Measurements from ENCODE around the gene RFT1. TPM values are rescaled to one million over a fixed set of nuclear protein-coding genes. Genes with fewer than 3 reads are reported as not detected.

The RFT1 gene
- total RNA-seq, 1 donor from 2014 or later: 17.2 TPM

- Mint-ChIP-seq H3K27ac (no peak overlapping the region), H3K4me1 (no peaks in the 10 kb centered on the region), H3K9me3 (no peaks in the 10 kb centered on the region), H3K36me3 (peaks cover 7% of the 10 kb centered on the region), H3K27me3 (ENCODE audit: insufficient read depth, low read depth) (peaks cover 3% of the 10 kb centered on the region), H3K4me3 (no peak overlapping the region)
- H3K27ac ChIP-seq: no peak overlapping the region
- no peaks in the 10 kb centered on the region for H3K79me2 ChIP-seq (ENCODE audit: low read depth)
- H2AFZ ChIP-seq (replicated peaks): no peak overlapping the region
- TF ChIP-seq CTCF (IDR thresholded peaks at IDR 0.05) (no peak), EZH2 (IDR thresholded peaks at IDR 0.05) (no peak), EZH2phosphoT487 (IDR thresholded peaks at IDR 0.05) (no peak)
- H3K36me3 ChIP-seq: no peaks in the 10 kb centered on the region
- no peaks in the 10 kb centered on the region for H3K27me3 ChIP-seq
- H3F3A ChIP-seq (ENCODE audit: low read depth): no peaks in the 10 kb centered on the region
- no peak for DNase-seq (ENCODE audit: low spot score)
- no peak overlapping the region for H3K4me3 ChIP-seq
- H4K20me1 ChIP-seq (ENCODE audit: low read depth): no peaks in the 10 kb centered on the region
- no peaks in the 10 kb centered on the region for H3K9me3 ChIP-seq (ENCODE audit: low read depth)
- H3K9ac ChIP-seq: no peak overlapping the region
- H3K4me1 ChIP-seq: no peaks in the 10 kb centered on the region
- H3K4me2 ChIP-seq: no peak overlapping the region
These were observed 37.3 kb downstream of the RFT1 start for GRCh38 chr3:53092942-53093341.

- no peak overlapping the region for H3K4me3 ChIP-seq
- Mint-ChIP-seq H3K27me3 (ENCODE audit: insufficient read depth, low read depth) (peaks cover 3% of the 10 kb centered on the region), H3K4me1 (no peaks in the 10 kb centered on the region), H3K4me3 (no peak overlapping the region), H3K36me3 (peaks cover 5% of the 10 kb centered on the region), H3K27ac (no peak overlapping the region), H3K9me3 (no peaks in the 10 kb centered on the region)
- H2AFZ ChIP-seq (replicated peaks): no peak overlapping the region
- TF ChIP-seq EZH2phosphoT487 (IDR thresholded peaks at IDR 0.05) (no peak), CTCF (IDR thresholded peaks at IDR 0.05) (no peak), EZH2 (IDR thresholded peaks at IDR 0.05) (no peak)
- no peaks in the 10 kb centered on the region for H3K9me3 ChIP-seq (ENCODE audit: low read depth)
- H3F3A ChIP-seq (ENCODE audit: low read depth): no peaks in the 10 kb centered on the region
- H3K27me3 ChIP-seq: no peaks in the 10 kb centered on the region
- no peak overlapping the region for H3K27ac ChIP-seq
- no peak for DNase-seq (ENCODE audit: low spot score)
- no peaks in the 10 kb centered on the region for H3K4me1 ChIP-seq
- no peaks in the 10 kb centered on the region for H3K79me2 ChIP-seq (ENCODE audit: low read depth)
- H3K4me2 ChIP-seq: no peak overlapping the region
- no peak overlapping the region for H3K9ac ChIP-seq
- H3K36me3 ChIP-seq: no peaks in the 10 kb centered on the region
- H4K20me1 ChIP-seq (ENCODE audit: low read depth): no peaks in the 10 kb centered on the region
These were observed 38.0 kb downstream of the RFT1 start for GRCh38 chr3:53092216-53092615.

DNA sequence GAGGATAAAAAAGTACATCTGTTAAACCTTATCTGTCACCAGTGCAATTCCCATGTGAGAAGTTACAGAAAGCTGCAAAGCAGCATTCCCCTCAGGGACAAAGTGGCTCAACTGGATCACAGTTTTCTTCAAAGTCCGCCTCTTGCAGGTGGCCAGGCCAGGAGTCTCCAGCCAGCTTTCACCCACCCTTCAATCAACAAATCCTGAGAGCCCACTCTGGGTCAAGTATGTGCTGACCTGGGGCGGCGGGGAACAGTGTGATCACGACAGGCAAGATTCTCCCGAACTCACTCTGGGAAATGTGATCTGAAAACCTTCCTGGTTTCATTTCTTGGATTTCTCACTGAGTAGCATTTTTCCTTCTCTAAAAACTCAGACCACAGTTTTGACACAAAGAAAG lies 39.2 kb downstream of the RFT1 start:
- Histone ChIP-seq H3K79me2 (ENCODE audit: low read depth) (no peaks in the 10 kb centered on the region), H4K20me1 (ENCODE audit: low read depth) (no peaks in the 10 kb centered on the region), H3K4me1 (no peaks in the 10 kb centered on the region), H3K27ac (no peak overlapping the region), H3K27me3 (no peaks in the 10 kb centered on the region), H3F3A (ENCODE audit: low read depth) (no peaks in the 10 kb centered on the region), H3K36me3 (no peaks in the 10 kb centered on the region), H3K9ac (no peak overlapping the region), H3K4me3 (no peak overlapping the region), H3K4me2 (no peak overlapping the region), H2AFZ (replicated peaks) (no peak overlapping the region), H3K9me3 (ENCODE audit: low read depth) (no peaks in the 10 kb centered on the region)
- H3K4me1 Mint-ChIP-seq: peaks cover under 1% of the 10 kb centered on the region
- DNase-seq (ENCODE audit: low spot score): no peak
- H3K36me3 Mint-ChIP-seq: peaks cover 5% of the 10 kb centered on the region
- H3K27ac Mint-ChIP-seq: no peak overlapping the region
- H3K27me3 Mint-ChIP-seq (ENCODE audit: insufficient read depth, low read depth): peaks cover 3% of the 10 kb centered on the region
- no peak overlapping the region for H3K4me3 Mint-ChIP-seq
- H3K9me3 Mint-ChIP-seq: no peaks in the 10 kb centered on the region
- no peak for TF ChIP-seq EZH2 (IDR thresholded peaks at IDR 0.05)
- no peak for TF ChIP-seq CTCF (IDR thresholded peaks at IDR 0.05)
- no peak for TF ChIP-seq EZH2phosphoT487 (IDR thresholded peaks at IDR 0.05)

All from neural progenitor cell (in vitro differentiated cells).